ENCODE results near the gene ALOX12B.
"Not testable (repeated sequence)": the region's sequence is repeated elsewhere in the genome, so short reads cannot be mapped to it uniquely, and the experiment has no call there.

Gene ALOX12B

GRCh38 chr17:8082292-8082691, 5.2 kb downstream of the ALOX12B start:
- DNase-seq (ENCODE audit: low spot score): no peak

GRCh38 chr17:8081876-8082275, 5.6 kb downstream of the ALOX12B start:
- no peak for DNase-seq (ENCODE audit: low spot score)

GRCh38 chr17:8080799-8081219, 6.7 kb downstream of the ALOX12B start:
- DNase-seq (ENCODE audit: low spot score): no peak

- no peak for DNase-seq (ENCODE audit: low spot score)
Observed at GRCh38 chr17:8080208-8080798, 7.2 kb downstream of the ALOX12B start.

GRCh38 chr17:8079291-8080207, 8.0 kb downstream of the ALOX12B start:
- DNase-seq (ENCODE audit: low spot score): peak; percentile 79

GRCh38 chr17:8077939-8078338, 9.6 kb downstream of the ALOX12B start:
- not testable (repeated sequence) for DNase-seq (ENCODE audit: low spot score)

GRCh38 chr17:8076502-8077266, 10.8 kb downstream of the ALOX12B start:
- no peak for DNase-seq (ENCODE audit: low spot score)

GRCh38 chr17:8075574-8076342, 11.8 kb downstream of the ALOX12B start:
- no peak for DNase-seq (ENCODE audit: low spot score)

GRCh38 chr17:8075081-8075480, 12.4 kb downstream of the ALOX12B start:
- DNase-seq (ENCODE audit: low spot score): no peak

GRCh38 chr17:8074554-8074953, 13.0 kb downstream of the ALOX12B start:
- no peak for DNase-seq (ENCODE audit: low spot score)

- DNase-seq (ENCODE audit: low spot score): peak; percentile 85
Observed at GRCh38 chr17:8073627-8074484, 13.7 kb downstream of the ALOX12B start.

- peak; percentile 25 for DNase-seq (ENCODE audit: low spot score)
Observed at GRCh38 chr17:8072729-8073461, 14.6 kb downstream of the ALOX12B start.

- no peak for DNase-seq (ENCODE audit: low spot score)
Observed at GRCh38 chr17:8072341-8072728, 15.2 kb downstream of the ALOX12B start.

GRCh38 chr17:8071496-8071895, 16.0 kb downstream of the ALOX12B start:
- no peak for DNase-seq (ENCODE audit: low spot score)

GRCh38 chr17:8069587-8069860, 18.0 kb downstream of the ALOX12B start:
- no peak for DNase-seq (ENCODE audit: low spot score)

- no peak for DNase-seq (ENCODE audit: low spot score)
Observed at GRCh38 chr17:8068736-8069586, 18.6 kb downstream of the ALOX12B start.

GRCh38 chr17:8067806-8068205, 19.7 kb downstream of the ALOX12B start:
- no peak for DNase-seq (ENCODE audit: low spot score)

GRCh38 chr17:8066841-8067775, 20.4 kb downstream of the ALOX12B start:
- no peak for DNase-seq (ENCODE audit: low spot score)
